ENCODE data around the gene LTBP3. TPM values are rescaled to one million over a fixed set of nuclear protein-coding genes. Genes with fewer than 3 reads are reported as not detected.
A peak's percentile ranks its signal among the peaks of the same experiment; 100 is the strongest.
"Not testable (repeated sequence)": the region's sequence is repeated elsewhere in the genome, so short reads cannot be mapped to it uniquely, and the experiment has no call there.

LTBP3 gene
- polyA plus RNA-seq, 1 donor from 2014 or later = 37.4 TPM

DNA sequence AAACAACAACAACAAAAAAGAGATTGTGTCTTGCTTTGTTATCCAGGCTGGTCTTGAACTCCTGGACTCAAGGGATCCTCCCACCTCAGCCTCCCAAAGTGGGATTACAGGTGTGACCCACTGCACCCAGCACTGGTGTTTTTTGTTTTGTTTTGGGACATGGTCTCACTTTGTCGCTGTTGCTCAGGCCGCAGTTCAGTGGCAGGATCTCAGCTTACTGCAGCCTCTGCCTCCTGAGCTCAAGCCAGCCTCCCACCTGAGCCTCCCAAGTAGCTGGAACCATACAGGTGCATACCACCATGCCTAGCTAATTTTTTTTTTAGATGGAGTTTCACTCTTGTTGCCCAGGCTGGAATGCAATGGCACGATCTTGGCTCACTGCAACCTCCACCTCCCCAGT, 45.8 kb downstream of the LTBP3 start:
- peaks cover 11 to 20% (median 15%) of the 10 kb centered on the region in 3 donors for H3K4me1 Mint-ChIP-seq

DNA sequence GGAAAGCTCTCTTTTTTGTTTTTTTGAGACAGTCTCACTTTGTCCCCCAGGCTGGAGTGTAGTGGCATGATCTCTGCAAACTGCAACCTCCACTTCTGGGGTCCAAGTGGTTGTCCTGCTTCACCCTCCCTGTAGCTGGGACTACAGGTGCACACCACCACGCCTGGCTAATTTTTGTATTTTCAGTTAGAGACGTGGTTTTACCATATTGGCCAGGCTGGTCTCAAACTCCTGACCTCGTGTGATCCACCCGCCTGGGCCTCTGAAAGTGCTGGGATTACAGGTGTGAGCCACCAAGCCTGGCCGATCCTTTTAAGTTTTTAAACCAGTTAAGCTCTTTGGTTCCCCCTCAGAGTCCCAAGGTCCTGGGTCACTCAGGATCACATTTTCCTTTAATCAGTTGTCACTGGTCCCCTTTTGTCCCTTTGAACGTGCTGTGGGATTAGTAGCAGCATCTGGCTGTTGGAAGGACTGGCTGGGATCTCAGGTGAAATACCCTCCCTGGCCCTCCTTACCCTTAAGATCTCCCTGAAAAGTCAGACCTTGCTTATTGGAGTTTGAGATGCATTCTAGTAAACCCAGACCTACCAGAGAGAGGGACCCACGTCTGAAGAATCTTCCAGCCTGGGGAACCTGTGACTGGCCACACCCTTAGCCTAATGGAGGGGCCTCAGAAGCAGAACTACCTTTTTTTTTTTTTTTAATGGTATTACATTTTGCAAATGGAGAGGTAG, 51.2 kb downstream of the LTBP3 start:
- Mint-ChIP-seq H3K27ac (peak overlapping the region in 2 of 3 donors; percentile 90 to 93), H3K9me3 (no peaks in the 10 kb centered on the region)

More for the DNA sequence above, 45.8 kb downstream of the LTBP3 start:
- H3K9me3 Mint-ChIP-seq, H3K27ac Mint-ChIP-seq, H3K36me3 Mint-ChIP-seq, H3K4me3 Mint-ChIP-seq, H3K27me3 Mint-ChIP-seq: not testable (repeated sequence)

DNA sequence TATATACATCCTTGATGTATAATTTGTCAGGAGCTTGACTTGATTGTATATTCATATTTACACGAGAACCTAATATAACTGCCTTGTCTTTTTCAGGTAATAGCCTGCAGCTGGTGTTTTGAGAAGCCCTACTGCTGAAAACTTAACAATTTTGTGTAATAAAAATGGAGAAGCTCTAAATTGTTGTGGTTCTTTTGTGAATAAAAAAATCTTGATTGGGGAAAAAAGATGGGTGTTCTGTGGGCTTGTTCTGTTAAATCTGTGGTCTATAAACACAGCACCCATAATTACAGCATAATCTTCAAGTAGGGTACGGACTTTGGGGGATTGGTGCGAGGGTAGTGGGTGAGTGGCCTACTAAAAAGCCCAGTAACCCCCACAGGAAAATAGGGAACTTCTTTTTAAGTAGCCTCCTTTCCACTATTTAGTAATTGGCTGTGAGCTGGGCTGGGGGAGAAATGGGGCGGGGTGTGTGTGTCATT, 51.8 kb downstream of the LTBP3 start:
- H3K4me3 Mint-ChIP-seq = no peak overlapping the region

More for the DNA sequence above, 51.2 kb downstream of the LTBP3 start:
- peaks cover 14% of the 10 kb centered on the region for H3K36me3 Mint-ChIP-seq
- H3K27me3 Mint-ChIP-seq = no peaks in the 10 kb centered on the region
- peaks cover 43 to 55% (median 45%) of the 10 kb centered on the region in 3 donors for H3K4me1 Mint-ChIP-seq
- no peak overlapping the region for H3K4me3 Mint-ChIP-seq

DNA sequence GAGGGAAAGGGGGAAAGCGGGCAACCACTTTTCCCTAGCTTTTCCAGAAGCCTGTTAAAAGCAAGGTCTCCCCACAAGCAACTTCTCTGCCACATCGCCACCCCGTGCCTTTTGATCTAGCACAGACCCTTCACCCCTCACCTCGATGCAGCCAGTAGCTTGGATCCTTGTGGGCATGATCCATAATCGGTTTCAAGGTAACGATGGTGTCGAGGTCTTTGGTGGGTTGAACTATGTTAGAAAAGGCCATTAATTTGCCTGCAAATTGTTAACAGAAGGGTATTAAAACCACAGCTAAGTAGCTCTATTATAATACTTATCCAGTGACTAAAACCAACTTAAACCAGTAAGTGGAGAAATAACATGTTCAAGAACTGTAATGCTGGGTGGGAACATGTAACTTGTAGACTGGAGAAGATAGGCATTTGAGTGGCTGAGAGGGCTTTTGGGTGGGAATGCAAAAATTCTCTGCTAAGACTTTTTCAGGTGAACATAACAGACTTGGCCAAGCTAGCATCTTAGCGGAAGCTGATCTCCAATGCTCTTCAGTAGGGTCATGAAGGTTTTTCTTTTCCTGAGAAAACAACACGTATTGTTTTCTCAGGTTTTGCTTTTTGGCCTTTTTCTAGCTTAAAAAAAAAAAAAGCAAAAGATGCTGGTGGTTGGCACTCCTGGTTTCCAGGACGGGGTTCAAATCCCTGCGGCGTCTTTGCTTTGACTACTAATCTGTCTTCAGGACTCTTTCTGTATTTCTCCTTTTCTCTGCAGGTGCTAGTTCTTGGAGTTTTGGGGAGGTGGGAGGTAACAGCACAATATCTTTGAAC, 52.5 kb downstream of the LTBP3 start:
- H3K9me3 Mint-ChIP-seq = no peaks in the 10 kb centered on the region
- H3K27ac Mint-ChIP-seq = peak overlapping the region in 2 of 3 donors; percentile 90 to 93
- H3K4me3 Mint-ChIP-seq = no peak overlapping the region
- H3K4me1 Mint-ChIP-seq = peaks cover 42 to 53% (median 42%) of the 10 kb centered on the region in 3 donors
- H3K36me3 Mint-ChIP-seq = peaks cover 22% of the 10 kb centered on the region
- H3K27me3 Mint-ChIP-seq = no peaks in the 10 kb centered on the region

More for the DNA sequence above, 51.8 kb downstream of the LTBP3 start:
- Mint-ChIP-seq H3K4me1 (peaks cover 43 to 55% (median 45%) of the 10 kb centered on the region in 3 donors), H3K27me3 (no peaks in the 10 kb centered on the region), H3K9me3 (no peaks in the 10 kb centered on the region), H3K27ac (peak overlapping the region in 2 of 3 donors; percentile 90 to 93), H3K36me3 (peaks cover 21% of the 10 kb centered on the region)

DNA sequence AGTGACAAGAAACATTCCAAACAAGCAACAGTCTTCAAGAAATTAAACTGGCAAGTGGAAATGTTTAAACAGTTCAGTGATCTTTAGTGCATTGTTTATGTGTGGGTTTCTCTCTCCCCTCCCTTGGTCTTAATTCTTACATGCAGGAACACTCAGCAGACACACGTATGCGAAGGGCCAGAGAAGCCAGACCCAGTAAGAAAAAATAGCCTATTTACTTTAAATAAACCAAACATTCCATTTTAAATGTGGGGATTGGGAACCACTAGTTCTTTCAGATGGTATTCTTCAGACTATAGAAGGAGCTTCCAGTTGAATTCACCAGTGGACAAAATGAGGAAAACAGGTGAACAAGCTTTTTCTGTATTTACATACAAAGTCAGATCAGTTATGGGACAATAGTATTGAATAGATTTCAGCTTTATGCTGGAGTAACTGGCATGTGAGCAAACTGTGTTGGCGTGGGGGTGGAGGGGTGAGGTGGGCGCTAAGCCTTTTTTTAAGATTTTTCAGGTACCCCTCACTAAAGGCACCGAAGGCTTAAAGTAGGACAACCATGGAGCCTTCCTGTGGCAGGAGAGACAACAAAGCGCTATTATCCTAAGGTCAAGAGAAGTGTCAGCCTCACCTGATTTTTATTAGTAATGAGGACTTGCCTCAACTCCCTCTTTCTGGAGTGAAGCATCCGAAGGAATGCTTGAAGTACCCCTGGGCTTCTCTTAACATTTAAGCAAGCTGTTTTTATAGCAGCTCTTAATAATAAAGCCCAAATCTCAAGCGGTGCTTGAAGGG, 53.3 kb downstream of the LTBP3 start:
- no peak overlapping the region for H3K4me3 Mint-ChIP-seq
- H3K36me3 Mint-ChIP-seq = peaks cover 22% of the 10 kb centered on the region
- H3K27ac Mint-ChIP-seq = peak overlapping the region in 2 of 3 donors; percentile 87 to 90
- H3K27me3 Mint-ChIP-seq = no peaks in the 10 kb centered on the region
- H3K4me1 Mint-ChIP-seq = peaks cover 38 to 50% (median 39%) of the 10 kb centered on the region in 3 donors
- no peaks in the 10 kb centered on the region for H3K9me3 Mint-ChIP-seq

DNA sequence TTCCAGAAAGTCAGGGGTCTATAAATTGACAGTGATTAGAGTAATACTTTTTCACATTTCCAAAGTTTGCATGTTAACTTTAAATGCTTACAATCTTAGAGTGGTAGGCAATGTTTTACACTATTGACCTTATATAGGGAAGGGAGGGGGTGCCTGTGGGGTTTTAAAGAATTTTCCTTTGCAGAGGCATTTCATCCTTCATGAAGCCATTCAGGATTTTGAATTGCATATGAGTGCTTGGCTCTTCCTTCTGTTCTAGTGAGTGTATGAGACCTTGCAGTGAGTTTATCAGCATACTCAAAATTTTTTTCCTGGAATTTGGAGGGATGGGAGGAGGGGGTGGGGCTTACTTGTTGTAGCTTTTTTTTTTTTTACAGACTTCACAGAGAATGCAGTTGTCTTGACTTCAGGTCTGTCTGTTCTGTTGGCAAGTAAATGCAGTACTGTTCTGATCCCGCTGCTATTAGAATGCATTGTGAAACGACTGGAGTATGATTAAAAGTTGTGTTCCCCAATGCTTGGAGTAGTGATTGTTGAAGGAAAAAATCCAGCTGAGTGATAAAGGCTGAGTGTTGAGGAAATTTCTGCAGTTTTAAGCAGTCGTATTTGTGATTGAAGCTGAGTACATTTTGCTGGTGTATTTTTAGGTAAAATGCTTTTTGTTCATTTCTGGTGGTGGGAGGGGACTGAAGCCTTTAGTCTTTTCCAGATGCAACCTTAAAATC, 54.0 kb downstream of the LTBP3 start:
- no peak overlapping the region for H3K4me3 Mint-ChIP-seq

DNA sequence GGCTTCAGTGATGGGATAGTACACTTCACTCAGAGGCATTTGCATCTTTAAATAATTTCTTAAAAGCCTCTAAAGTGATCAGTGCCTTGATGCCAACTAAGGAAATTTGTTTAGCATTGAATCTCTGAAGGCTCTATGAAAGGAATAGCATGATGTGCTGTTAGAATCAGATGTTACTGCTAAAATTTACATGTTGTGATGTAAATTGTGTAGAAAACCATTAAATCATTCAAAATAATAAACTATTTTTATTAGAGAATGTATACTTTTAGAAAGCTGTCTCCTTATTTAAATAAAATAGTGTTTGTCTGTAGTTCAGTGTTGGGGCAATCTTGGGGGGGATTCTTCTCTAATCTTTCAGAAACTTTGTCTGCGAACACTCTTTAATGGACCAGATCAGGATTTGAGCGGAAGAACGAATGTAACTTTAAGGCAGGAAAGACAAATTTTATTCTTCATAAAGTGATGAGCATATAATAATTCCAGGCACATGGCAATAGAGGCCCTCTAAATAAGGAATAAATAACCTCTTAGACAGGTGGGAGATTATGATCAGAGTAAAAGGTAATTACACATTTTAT, 54.7 kb downstream of the LTBP3 start:
- peaks cover 33 to 50% (median 35%) of the 10 kb centered on the region in 3 donors for H3K4me1 Mint-ChIP-seq
- H3K36me3 Mint-ChIP-seq = peaks cover 22% of the 10 kb centered on the region
- no peaks in the 10 kb centered on the region for H3K27me3 Mint-ChIP-seq
- no peaks in the 10 kb centered on the region for H3K9me3 Mint-ChIP-seq
- H3K4me3 Mint-ChIP-seq = no peak overlapping the region
- peak overlapping the region in 2 of 3 donors; percentile 31 to 87 for H3K27ac Mint-ChIP-seq

More for the DNA sequence above, 54.0 kb downstream of the LTBP3 start:
- H3K9me3 Mint-ChIP-seq = no peaks in the 10 kb centered on the region
- no peaks in the 10 kb centered on the region for H3K27me3 Mint-ChIP-seq
- peaks cover 22% of the 10 kb centered on the region for H3K36me3 Mint-ChIP-seq
- peaks cover 33 to 50% (median 35%) of the 10 kb centered on the region in 3 donors for H3K4me1 Mint-ChIP-seq
- H3K27ac Mint-ChIP-seq = peak overlapping the region in 2 of 3 donors; percentile 31 to 87

DNA sequence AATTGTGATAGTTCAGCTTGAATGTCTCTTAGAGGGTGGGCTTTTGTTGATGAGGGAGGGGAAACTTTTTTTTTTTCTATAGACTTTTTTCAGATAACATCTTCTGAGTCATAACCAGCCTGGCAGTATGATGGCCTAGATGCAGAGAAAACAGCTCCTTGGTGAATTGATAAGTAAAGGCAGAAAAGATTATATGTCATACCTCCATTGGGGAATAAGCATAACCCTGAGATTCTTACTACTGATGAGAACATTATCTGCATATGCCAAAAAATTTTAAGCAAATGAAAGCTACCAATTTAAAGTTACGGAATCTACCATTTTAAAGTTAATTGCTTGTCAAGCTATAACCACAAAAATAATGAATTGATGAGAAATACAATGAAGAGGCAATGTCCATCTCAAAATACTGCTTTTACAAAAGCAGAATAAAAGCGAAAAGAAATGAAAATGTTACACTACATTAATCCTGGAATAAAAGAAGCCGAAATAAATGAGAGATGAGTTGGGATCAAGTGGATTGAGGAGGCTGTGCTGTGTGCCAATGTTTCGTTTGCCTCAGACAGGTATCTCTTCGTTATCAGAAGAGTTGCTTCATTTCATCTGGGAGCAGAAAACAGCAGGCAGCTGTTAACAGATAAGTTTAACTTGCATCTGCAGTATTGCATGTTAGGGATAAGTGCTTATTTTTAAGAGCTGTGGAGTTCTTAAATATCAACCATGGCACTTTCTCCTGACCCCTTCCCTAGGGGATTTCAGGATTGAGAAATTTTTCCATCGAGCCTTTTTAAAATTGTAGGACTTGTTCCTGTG, 55.4 kb downstream of the LTBP3 start:
- H3K36me3 Mint-ChIP-seq = peaks cover 22% of the 10 kb centered on the region

DNA sequence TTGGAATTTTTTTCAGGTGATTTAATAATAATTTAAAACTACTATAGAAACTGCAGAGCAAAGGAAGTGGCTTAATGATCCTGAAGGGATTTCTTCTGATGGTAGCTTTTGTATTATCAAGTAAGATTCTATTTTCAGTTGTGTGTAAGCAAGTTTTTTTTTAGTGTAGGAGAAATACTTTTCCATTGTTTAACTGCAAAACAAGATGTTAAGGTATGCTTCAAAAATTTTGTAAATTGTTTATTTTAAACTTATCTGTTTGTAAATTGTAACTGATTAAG, 55.9 kb downstream of the LTBP3 start:
- H3K9me3 Mint-ChIP-seq = no peaks in the 10 kb centered on the region
- peaks cover 26 to 51% (median 30%) of the 10 kb centered on the region in 3 donors for H3K4me1 Mint-ChIP-seq
- H3K36me3 Mint-ChIP-seq = peaks cover 22% of the 10 kb centered on the region
- peak overlapping the region in 1 of 3 donors; percentile 81 for H3K27ac Mint-ChIP-seq
- H3K4me3 Mint-ChIP-seq = no peak overlapping the region
- H3K27me3 Mint-ChIP-seq = no peaks in the 10 kb centered on the region

More for the DNA sequence above, 55.4 kb downstream of the LTBP3 start:
- Mint-ChIP-seq H3K27me3 (no peaks in the 10 kb centered on the region), H3K9me3 (no peaks in the 10 kb centered on the region), H3K4me3 (no peak overlapping the region), H3K27ac (peak overlapping the region in 1 of 3 donors; percentile 86), H3K4me1 (peaks cover 30 to 53% (median 35%) of the 10 kb centered on the region in 3 donors)

DNA sequence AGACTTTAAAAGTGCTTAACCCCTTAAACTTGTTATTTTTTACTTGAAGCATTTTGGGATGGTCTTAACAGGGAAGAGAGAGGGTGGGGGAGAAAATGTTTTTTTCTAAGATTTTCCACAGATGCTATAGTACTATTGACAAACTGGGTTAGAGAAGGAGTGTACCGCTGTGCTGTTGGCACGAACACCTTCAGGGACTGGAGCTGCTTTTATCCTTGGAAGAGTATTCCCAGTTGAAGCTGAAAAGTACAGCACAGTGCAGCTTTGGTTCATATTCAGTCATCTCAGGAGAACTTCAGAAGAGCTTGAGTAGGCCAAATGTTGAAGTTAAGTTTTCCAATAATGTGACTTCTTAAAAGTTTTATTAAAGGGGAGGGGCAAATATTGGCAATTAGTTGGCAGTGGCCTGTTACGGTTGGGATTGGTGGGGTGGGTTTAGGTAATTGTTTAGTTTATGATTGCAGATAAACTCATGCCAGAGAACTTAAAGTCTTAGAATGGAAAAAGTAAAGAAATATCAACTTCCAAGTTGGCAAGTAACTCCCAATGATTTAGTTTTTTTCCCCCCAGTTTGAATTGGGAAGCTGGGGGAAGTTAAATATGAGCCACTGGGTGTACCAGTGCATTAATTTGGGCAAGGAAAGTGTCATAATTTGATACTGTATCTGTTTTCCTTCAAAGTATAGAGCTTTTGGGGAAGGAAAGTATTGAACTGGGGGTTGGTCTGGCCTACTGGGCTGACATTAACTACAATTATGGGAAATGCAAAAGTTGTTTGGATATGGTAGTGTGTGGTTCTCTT, 56.5 kb downstream of the LTBP3 start:
- Mint-ChIP-seq H3K4me1 (peaks cover 28 to 51% (median 32%) of the 10 kb centered on the region in 3 donors), H3K4me3 (no peak overlapping the region), H3K9me3 (no peaks in the 10 kb centered on the region), H3K27me3 (no peaks in the 10 kb centered on the region), H3K36me3 (peaks cover 22% of the 10 kb centered on the region), H3K27ac (peak overlapping the region in 2 of 3 donors; percentile 53 to 81)

DNA sequence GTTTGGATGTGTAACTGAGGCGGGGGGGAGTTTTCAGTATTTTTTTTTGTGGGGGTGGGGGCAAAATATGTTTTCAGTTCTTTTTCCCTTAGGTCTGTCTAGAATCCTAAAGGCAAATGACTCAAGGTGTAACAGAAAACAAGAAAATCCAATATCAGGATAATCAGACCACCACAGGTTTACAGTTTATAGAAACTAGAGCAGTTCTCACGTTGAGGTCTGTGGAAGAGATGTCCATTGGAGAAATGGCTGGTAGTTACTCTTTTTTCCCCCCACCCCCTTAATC, 57.0 kb downstream of the LTBP3 start:
- H3K27me3 Mint-ChIP-seq = no peaks in the 10 kb centered on the region
- H3K27ac Mint-ChIP-seq = peak overlapping the region in 1 of 3 donors; percentile 81
- peaks cover 27 to 51% (median 32%) of the 10 kb centered on the region in 3 donors for H3K4me1 Mint-ChIP-seq
- peaks cover 22% of the 10 kb centered on the region for H3K36me3 Mint-ChIP-seq
- H3K9me3 Mint-ChIP-seq = no peaks in the 10 kb centered on the region
- no peak overlapping the region for H3K4me3 Mint-ChIP-seq

DNA sequence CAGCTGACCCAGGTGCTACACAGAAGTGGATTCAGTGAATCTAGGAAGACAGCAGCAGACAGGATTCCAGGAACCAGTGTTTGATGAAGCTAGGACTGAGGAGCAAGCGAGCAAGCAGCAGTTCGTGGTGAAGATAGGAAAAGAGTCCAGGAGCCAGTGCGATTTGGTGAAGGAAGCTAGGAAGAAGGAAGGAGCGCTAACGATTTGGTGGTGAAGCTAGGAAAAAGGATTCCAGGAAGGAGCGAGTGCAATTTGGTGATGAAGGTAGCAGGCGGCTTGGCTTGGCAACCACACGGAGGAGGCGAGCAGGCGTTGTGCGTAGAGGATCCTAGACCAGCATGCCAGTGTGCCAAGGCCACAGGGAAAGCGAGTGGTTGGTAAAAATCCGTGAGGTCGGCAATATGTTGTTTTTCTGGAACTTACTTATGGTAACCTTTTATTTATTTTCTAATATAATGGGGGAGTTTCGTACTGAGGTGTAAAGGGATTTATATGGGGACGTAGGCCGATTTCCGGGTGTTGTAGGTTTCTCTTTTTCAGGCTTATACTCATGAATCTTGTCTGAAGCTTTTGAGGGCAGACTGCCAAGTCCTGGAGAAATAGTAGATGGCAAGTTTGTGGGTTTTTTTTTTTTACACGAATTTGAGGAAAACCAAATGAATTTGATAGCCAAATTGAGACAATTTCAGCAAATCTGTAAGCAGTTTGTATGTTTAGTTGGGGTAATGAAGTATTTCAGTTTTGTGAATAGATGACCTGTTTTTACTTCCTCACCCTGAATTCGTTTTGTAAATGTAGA, 57.6 kb downstream of the LTBP3 start:
- Mint-ChIP-seq H3K9me3 (no peaks in the 10 kb centered on the region), H3K27ac (no peak overlapping the region), H3K4me3 (no peak overlapping the region), H3K27me3 (no peaks in the 10 kb centered on the region), H3K36me3 (peaks cover 20% of the 10 kb centered on the region), H3K4me1 (peaks cover 22 to 46% (median 27%) of the 10 kb centered on the region in 3 donors)

All from IgD-negative memory B cell (primary cell).